Measurements from ENCODE around the gene DQX1. TPM values are rescaled to one million over a fixed set of nuclear protein-coding genes. Genes with fewer than 3 reads are reported as not detected.

Gene DQX1
- total RNA-seq, 2 experiments from 2014 or later, result 0.20 to 0.39 TPM

- Mint-ChIP-seq H3K27me3 (peaks cover 20% of the 10 kb centered on the region), H3K4me1 (peaks cover 26% of the 10 kb centered on the region), H3K9me3 (peaks cover 2% of the 10 kb centered on the region), H3K27ac (no peak overlapping the region), H3K4me3 (no peak overlapping the region), H3K36me3 (peaks cover 26% of the 10 kb centered on the region)
- DNase-seq (no peak), ATAC-seq (ENCODE audit: low read depth) (no peak)
- POLR2A ChIA-PET, result no interaction called here
Measured at GRCh38 chr2:74524005-74524404, 2.0 kb downstream of the DQX1 start.

GRCh38 chr2:74522516-74522915, 3.5 kb downstream of the DQX1 start:
- peaks cover 16% of the 10 kb centered on the region for H3K36me3 Mint-ChIP-seq
- no peak overlapping the region for H3K4me3 Mint-ChIP-seq
- POLR2A ChIA-PET, result interaction anchor here (1.0 kb wide), 1 partner anchor 13 kb away, joined by 4 read pairs; no protein-coding TSS in a partner anchor
- DNase-seq, result no peak
- peaks cover 14% of the 10 kb centered on the region for H3K4me1 Mint-ChIP-seq
- peaks cover 33% of the 10 kb centered on the region for H3K27me3 Mint-ChIP-seq
- no peak for ATAC-seq (ENCODE audit: low read depth)
- H3K27ac Mint-ChIP-seq, result no peak overlapping the region
- H3K9me3 Mint-ChIP-seq, result peaks cover 2% of the 10 kb centered on the region

- Mint-ChIP-seq H3K27ac (no peak overlapping the region), H3K36me3 (peaks cover 5% of the 10 kb centered on the region), H3K4me1 (peaks cover 16% of the 10 kb centered on the region), H3K27me3 (peaks cover 78% of the 10 kb centered on the region), H3K9me3 (peaks cover 1% of the 10 kb centered on the region), H3K4me3 (peak overlapping the region; percentile 81)
- DNase-seq (no peak), ATAC-seq (ENCODE audit: low read depth) (no peak)
- POLR2A ChIA-PET, result interaction anchor here (1.1 to 1.4 kb wide), 3 partner anchors 13 to 17 kb away, joined by 3 to 5 read pairs (median 4); partner anchors contain the start of genes AUP1 and HTRA2
Measured at GRCh38 chr2:74516650-74517049, 9.4 kb downstream of the DQX1 start.

GRCh38 chr2:74515981-74516633, 9.9 kb downstream of the DQX1 start:
- Mint-ChIP-seq H3K4me1 (peaks cover 16% of the 10 kb centered on the region), H3K4me3 (peak overlapping the region; percentile 81), H3K27me3 (peaks cover 81% of the 10 kb centered on the region), H3K9me3 (peaks cover 1% of the 10 kb centered on the region), H3K36me3 (peaks cover 5% of the 10 kb centered on the region), H3K27ac (no peak overlapping the region)
- ATAC-seq (ENCODE audit: low read depth) (peak; percentile 77), DNase-seq (peak; percentile 82)
- POLR2A ChIA-PET, result interaction anchor here (0.9 to 1.4 kb wide), 4 partner anchors 13 to 51 kb away, joined by 3 to 5 read pairs (median 4); partner anchors contain the start of genes AUP1 and HTRA2

- Mint-ChIP-seq H3K27ac (peak overlapping the region; percentile 62), H3K9me3 (peaks cover 1% of the 10 kb centered on the region), H3K4me1 (peaks cover 18% of the 10 kb centered on the region), H3K36me3 (peaks cover 5% of the 10 kb centered on the region), H3K4me3 (peak overlapping the region; percentile 78), H3K27me3 (peaks cover 79% of the 10 kb centered on the region)
- peak; percentile 49 for DNase-seq
- peak; percentile 1 for ATAC-seq (ENCODE audit: low read depth)
- POLR2A ChIA-PET, result interaction anchor here (0.9 to 2.6 kb wide), 7 partner anchors 11 to 52 kb away, joined by 3 to 10 read pairs (median 3); partner anchors contain the start of genes AUP1, HTRA2 and LBX2
Measured at GRCh38 chr2:74515271-74515980, 10.6 kb downstream of the DQX1 start.

GRCh38 chr2:74514368-74515270, 11.4 kb downstream of the DQX1 start, which contains the start of gene TLX2:
Gene TLX2, plus strand, starts transcription at chr2:74514450. Its CDS starts 357 bp downstream, at chr2:74514807.
- H3K4me1 Mint-ChIP-seq, result peaks cover 20% of the 10 kb centered on the region
- peaks cover 1% of the 10 kb centered on the region for H3K9me3 Mint-ChIP-seq
- DNase-seq, result peak; percentile 54
- peaks cover 75% of the 10 kb centered on the region for H3K27me3 Mint-ChIP-seq
- H3K4me3 Mint-ChIP-seq, result peak within 1 kb of the TSS; percentile 78
- H3K27ac Mint-ChIP-seq, result peak within 1 kb of the TSS; percentile 62
- H3K36me3 Mint-ChIP-seq, result peaks cover 5% of the 10 kb centered on the region
- POLR2A ChIA-PET, result interaction anchor here (1.2 to 2.6 kb wide), 3 partner anchors 11 to 15 kb away, joined by 3 to 10 read pairs (median 3); partner anchors contain the start of genes AUP1, HTRA2 and LBX2
- ATAC-seq (ENCODE audit: low read depth), result peak; percentile 16

GRCh38 chr2:74513605-74514367, 12.2 kb downstream of the DQX1 start:
- H3K4me3 Mint-ChIP-seq, result peak overlapping the region; percentile 39
- H3K27ac Mint-ChIP-seq, result no peak overlapping the region
- H3K27me3 Mint-ChIP-seq, result peaks cover 69% of the 10 kb centered on the region
- peaks cover 20% of the 10 kb centered on the region for H3K4me1 Mint-ChIP-seq
- POLR2A ChIA-PET, result interaction anchor here (0.7 to 2.6 kb wide), 3 partner anchors 10 to 89 kb away, joined by 3 to 10 read pairs (median 3); partner anchors contain the start of genes AUP1 and HTRA2
- ATAC-seq (ENCODE audit: low read depth) (no peak), DNase-seq (peak; percentile 55)
- peaks cover 5% of the 10 kb centered on the region for H3K36me3 Mint-ChIP-seq
- H3K9me3 Mint-ChIP-seq, result peaks cover 1% of the 10 kb centered on the region

- Mint-ChIP-seq H3K9me3 (peaks cover 1% of the 10 kb centered on the region), H3K36me3 (peaks cover 5% of the 10 kb centered on the region), H3K27me3 (peaks cover 67% of the 10 kb centered on the region), H3K4me1 (peaks cover 27% of the 10 kb centered on the region), H3K27ac (no peak overlapping the region), H3K4me3 (peak overlapping the region; percentile 39)
- POLR2A ChIA-PET, result interaction anchor here (0.7 to 2.6 kb wide), 5 partner anchors 12 to 88 kb away, joined by 3 to 10 read pairs (median 3); partner anchors contain the start of genes AUP1 and HTRA2
- ATAC-seq (ENCODE audit: low read depth) (no peak), DNase-seq (no peak)
Measured at GRCh38 chr2:74512744-74513604, 13.1 kb downstream of the DQX1 start.

- H3K9me3 Mint-ChIP-seq, result no peaks in the 10 kb centered on the region
- no peak overlapping the region for H3K4me3 Mint-ChIP-seq
- ATAC-seq (ENCODE audit: low read depth) (no peak), DNase-seq (no peak)
- H3K27me3 Mint-ChIP-seq, result peaks cover 51% of the 10 kb centered on the region
- POLR2A ChIA-PET, result interaction anchor here (1.4 to 5.2 kb wide), 2 partner anchors 11 to 29 kb away, joined by 4 to 19 read pairs; partner anchors contain the start of genes CCDC142 and TTC31
- peaks cover 5% of the 10 kb centered on the region for H3K36me3 Mint-ChIP-seq
- no peak overlapping the region for H3K27ac Mint-ChIP-seq
- H3K4me1 Mint-ChIP-seq, result peaks cover 23% of the 10 kb centered on the region
Measured at GRCh38 chr2:74511104-74511989, 14.7 kb downstream of the DQX1 start.

GRCh38 chr2:74510272-74510671, 15.8 kb downstream of the DQX1 start:
- Mint-ChIP-seq H3K9me3 (no peaks in the 10 kb centered on the region), H3K36me3 (peaks cover 5% of the 10 kb centered on the region), H3K27me3 (peaks cover 43% of the 10 kb centered on the region), H3K27ac (no peak overlapping the region), H3K4me3 (no peak overlapping the region), H3K4me1 (peaks cover 26% of the 10 kb centered on the region)
- POLR2A ChIA-PET, result interaction anchor here (1.8 to 5.2 kb wide), 2 partner anchors 12 to 28 kb away, joined by 4 to 19 read pairs; partner anchors contain the start of genes CCDC142 and TTC31
- no peak for ATAC-seq (ENCODE audit: low read depth)
- DNase-seq, result no peak
